SH-SY5Y (cell line): ENCODE results near the gene SHC4.

Source experiments
- GATA2 ChIP-seq: IDR thresholded peaks from 2 replicates; pipeline ENCODE4 v1.6.1; 2011; ENCODE audit warnings: mild to moderate bottlenecking, low read depth, low read length
- GATA3 ChIP-seq: IDR thresholded peaks from 2 replicates; pipeline ENCODE4 v1.6.1; 2011; ENCODE audit warnings: low read depth, mild to moderate bottlenecking, low read length, moderate library complexity

SHC4 gene, protein sequence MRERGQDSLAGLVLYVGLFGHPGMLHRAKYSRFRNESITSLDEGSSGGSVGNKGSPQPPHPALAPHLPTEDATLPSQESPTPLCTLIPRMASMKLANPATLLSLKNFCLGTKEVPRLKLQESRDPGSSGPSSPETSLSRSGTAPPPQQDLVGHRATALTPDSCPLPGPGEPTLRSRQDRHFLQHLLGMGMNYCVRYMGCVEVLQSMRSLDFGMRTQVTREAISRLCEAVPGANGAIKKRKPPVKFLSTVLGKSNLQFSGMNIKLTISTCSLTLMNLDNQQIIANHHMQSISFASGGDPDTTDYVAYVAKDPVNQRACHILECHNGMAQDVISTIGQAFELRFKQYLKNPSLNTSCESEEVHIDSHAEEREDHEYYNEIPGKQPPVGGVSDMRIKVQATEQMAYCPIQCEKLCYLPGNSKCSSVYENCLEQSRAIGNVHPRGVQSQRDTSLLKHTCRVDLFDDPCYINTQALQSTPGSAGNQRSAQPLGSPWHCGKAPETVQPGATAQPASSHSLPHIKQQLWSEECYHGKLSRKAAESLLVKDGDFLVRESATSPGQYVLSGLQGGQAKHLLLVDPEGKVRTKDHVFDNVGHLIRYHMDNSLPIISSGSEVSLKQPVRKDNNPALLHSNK

DNA sequence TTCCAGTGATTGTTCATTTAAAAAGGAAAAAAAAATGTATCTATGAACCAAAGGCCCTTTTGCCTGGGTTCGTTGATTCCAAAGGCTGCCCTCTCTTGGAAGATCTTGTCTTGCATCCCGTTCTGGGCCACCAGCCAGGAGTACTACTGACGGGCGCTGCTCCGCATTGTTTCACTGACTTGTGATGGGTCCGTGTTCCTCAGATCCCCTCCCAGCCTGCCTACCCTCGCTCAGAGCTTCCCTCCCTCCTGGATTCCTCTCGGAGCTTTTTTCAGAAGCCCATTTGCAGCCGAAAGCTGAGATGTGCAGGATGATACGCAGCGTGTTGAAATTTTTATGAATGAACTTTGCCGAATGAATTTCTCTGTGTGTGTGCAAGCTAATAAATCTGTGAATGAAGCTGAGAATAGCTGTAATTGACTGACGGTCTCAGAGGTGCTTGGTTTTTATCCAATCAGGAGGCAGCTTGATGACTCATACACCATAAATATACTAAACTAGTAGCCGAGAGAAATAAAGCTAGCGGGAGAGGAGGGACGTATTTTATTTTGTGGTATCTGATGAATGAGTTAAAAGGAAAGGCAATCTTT is at the start of gene SHC4:
Gene SHC4 (minus strand): TSS at position 396 of the 590 bp plus-strand sequence. CDS start 904 bp downstream, outside the sequence.
- no peak for TF ChIP-seq GATA2

DNA sequence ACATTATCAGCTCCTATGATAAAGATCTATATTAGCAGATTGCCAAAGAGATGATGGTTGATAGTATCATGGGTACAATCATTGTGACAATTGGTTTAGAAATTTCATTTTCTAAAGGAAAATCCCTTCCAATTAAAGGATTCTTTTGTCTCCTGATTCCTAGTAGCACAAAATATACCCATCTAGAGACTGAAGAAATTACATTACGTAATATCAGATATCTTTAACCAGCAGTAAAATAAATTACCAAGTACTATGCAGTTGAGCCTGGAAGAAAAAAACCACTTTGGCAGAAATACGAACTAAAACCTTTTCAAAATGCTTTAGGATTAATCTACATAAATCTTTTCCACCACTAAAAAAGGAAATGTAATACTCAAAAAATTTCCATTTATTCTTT is 35.6 kb upstream of the SHC4 start:
- no peak for TF ChIP-seq GATA3
- TF ChIP-seq GATA2, result no peak

DNA sequence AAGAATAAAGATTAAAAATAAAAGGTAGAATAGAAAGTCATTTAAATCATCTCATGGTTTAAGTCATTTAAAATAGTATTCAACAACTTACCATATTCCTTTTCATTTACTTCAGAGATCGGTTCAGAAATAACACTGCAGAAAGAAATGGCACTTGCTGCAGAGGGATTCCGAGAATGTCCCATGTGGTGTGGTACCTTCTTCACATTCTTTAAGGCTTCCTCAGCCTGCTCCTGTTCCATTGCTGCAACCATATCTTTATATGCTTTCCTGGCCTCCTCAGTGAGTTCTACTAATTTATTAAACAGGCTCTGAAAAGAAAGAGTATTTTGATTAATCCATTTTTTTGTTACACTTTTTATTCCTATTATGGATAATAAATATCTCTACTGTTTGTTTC is 32.6 kb upstream of the SHC4 start:
- no peak for TF ChIP-seq GATA2
- TF ChIP-seq GATA3, result no peak

DNA sequence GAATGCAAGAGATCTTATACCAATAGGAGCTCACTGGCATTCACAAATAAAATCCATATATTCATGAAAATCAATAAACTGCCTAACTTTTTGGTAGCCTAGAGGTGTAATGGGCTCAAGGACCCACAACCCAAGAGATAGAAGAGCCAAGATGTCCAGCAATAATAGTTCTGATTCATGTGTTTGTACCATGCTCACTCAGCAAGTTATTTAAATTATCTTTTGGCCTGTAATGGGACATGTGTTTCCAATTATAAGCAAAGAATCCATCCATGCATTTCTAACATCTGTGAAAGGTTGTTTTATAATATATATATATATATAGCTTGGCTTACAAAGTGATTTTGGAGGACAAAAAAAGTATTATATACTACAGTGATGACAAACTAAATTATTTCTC is 29.7 kb upstream of the SHC4 start:
- TF ChIP-seq GATA2, result no peak
- no peak for TF ChIP-seq GATA3

DNA sequence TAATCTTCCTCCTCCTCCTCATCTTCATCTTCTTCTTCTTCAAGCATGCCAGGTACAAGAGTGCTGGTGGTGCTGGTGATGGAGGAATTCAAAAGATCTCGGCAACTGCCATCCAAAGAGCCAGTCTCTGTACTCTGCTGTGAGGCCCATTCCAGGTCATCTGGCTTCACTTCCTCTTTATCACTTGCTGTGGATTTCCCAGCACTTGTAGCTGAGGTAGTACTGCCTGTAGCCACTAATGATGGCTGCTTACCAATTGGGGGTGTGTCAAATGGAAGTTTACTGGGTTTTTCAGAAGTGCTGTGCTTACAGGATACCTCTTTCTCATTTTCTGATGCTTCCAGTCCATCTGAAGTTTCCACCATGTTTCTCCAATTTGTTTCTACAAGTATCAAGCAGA is 28.8 kb upstream of the SHC4 start:
- no peak for TF ChIP-seq GATA2
- no peak for TF ChIP-seq GATA3

DNA sequence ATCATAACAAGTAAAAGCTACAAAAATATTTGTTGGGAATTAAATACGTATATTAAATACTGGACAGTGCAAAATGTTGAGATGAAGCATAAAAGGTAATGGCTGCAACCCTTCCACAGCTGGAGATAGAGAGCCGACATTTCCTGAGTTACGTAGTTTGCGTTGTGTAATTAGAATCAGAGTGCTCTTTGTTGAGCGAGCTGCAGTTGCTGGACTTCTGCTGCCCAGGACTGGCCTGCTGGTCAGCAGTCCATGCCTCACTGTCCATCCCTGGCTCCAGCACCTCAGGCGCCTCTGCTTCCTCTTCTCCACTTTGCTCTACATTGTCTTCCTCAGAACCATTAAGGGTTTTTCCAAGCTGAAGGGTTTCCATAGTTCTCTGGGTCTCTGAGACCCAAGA is 28.4 kb upstream of the SHC4 start:
- TF ChIP-seq GATA3 (no peak), GATA2 (no peak)

DNA sequence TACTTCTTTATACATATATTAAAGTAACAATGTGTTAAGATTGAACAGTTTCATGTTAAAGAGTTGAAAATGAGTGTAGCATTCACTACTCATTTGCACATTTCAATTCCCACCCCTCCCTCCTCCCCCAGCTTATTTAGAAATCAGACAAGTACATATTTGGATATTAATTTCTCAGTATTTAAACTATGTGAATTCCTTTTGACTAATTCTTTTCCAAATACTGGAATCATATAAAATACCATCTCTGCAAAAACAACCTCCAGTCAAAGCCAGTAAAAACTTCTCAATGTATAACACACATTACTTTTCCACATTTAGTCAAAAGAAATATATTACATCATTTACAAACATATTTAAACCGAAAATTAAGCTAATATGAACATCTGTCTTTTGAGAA is 25.5 kb upstream of the SHC4 start:
- TF ChIP-seq GATA3, result no peak
- no peak for TF ChIP-seq GATA2

DNA sequence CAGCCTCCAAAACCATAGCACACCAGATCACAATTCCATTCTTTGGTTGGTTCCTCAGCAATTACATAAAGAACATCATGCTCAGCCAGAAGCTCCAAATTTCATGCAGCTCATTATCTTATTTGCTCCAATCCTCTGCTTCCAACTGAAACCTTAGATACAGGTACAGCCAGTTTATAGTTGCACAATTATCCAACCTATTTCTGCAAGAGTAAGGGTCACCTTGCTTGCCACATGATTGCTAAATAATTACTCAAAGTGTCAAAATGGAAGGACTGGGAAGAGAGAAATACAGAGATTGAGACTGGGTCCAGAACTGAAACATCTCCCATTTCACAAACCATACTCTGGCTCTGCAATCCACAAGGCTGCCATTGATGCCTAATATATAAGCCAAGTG is 23.4 kb upstream of the SHC4 start:
- TF ChIP-seq GATA2 (no peak), GATA3 (no peak)

DNA sequence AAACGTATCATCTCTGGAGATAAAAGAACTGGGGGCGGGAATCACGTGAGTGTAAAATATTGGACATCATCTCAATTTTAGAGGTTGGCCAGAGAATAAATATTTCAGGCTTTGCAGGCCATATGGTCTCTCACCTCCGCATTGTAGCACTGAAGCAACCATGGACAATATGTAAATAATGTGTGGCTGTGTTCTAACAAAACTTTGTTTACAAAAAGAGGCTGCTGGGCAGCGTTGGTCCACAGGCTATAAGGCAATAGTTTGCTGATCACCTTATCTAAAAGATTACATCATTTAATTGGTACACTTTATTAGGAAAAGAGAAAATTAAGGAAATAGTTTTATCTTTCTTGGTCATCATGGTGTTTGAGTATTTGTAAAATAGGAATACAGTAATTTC is 22.5 kb upstream of the SHC4 start:
- no peak for TF ChIP-seq GATA2
- no peak for TF ChIP-seq GATA3

DNA sequence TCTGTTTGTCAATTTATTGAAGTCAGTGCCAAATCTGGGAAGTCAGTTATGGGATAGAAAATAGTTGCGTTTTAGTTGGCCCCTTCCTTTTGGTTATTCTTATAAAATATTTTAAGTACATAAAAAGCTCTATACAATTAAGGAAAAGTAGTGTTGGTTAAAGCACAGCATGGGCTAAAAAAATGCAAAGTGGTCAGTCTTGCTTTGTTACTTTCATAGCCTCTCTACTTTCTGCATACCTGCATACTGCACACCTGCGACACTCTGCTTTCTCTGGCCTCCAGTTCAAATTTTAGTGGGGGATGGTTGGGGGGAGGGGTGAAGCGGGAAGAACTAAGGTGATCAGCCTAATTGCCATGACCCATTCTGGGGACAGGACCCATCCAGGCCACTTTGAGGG is 21.8 kb upstream of the SHC4 start:
- TF ChIP-seq GATA2, result no peak
- no peak for TF ChIP-seq GATA3

DNA sequence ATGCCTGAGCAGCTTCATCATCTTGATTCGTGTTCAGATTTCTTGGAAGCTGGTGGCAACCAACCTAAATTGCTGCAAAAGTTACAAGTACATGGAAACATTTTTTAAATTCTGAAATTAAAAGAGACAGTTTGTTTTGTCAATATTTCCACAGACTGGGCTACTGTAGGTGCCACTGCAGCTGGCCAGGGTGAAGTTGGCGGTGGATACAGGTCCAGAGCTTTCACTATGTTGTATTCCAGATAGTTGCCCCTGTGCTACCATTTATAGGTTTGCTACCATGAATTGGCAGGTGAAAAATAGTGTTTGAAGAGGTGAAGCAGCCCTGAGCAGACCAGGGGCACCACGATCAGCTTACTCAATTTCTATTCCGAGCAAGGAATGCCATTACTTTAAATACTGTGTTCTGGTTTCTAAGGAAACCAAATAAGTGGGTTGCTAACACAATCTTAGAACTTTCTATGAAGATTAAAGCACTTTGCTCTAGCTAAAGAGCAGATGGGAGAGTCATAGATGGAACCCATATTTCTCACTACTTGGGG is 21.2 kb upstream of the SHC4 start:
- no peak for TF ChIP-seq GATA2
- no peak for TF ChIP-seq GATA3

DNA sequence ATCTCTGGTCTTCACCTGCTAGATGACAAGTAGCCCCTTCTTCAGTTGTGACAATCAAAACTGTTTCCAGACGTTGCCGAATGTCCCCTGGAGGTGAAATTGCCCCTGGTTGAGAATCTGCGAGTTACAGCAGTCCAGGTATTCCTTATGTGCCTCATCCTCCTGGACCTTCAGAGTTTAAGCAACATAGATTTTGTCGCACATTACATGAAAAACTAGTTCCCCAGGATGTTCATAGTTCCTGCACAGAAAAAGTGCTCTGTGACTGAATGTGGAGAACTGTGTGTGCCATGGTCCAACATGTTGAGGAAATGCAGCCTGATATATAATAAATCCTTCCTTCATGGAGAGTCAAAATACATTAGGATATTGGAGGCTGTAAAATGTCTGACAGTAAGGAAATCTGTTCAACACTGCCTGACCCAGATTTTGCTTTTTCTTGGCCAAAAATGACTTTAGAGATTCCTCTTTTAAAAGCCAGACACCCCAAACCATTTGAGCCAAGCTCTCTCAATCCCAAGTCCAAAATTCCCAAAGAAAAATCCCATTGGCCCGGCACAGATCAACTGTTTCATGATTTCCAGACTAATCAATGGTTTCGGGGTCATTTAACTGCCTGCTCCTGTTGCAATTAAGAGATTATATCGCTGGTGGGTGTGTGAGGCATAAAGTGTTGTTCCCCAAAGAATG is 20.4 kb upstream of the SHC4 start:
- no peak for TF ChIP-seq GATA2

DNA sequence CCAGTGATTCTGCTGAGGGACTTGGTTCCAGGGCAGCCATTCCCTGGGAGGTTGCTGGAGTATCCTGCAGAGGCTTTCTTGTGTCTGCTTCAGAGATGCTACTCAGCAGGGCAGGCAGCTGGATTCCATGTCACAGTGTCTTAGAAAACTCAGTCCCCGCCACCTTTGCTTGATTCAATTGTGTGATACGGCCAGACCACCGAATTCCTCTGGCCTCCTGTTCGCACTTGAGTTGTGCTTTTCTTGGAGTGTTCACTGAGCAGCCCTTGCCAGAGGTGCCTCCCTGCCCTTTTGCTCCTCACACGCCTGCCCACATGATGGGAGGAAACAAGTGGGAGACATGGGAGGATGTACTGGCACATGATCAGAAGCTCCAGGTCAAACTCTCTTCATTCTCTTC is 19.6 kb upstream of the SHC4 start:
- TF ChIP-seq GATA2, result no peak
- no peak for TF ChIP-seq GATA3

DNA sequence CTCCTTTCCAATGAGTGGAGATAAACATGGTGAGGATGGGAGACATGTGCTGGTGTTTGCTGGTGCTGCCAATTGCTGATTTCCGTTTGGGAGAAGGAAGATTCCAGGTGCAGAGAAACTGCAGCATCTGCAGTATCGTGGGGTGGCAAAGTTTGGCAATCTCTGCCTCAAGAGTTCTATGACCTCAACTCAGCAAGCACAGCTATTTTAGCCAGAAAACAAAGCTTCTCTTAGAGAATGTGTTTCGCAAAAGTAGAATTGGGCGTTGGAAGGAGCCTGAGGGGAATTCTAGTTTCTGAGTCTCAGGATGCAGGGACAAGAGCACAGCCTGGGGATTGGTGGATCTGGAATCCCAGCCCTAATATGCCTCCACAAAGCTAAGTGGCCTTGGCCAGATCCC is 18.2 kb upstream of the SHC4 start:
- TF ChIP-seq GATA2 (no peak), GATA3 (no peak)

DNA sequence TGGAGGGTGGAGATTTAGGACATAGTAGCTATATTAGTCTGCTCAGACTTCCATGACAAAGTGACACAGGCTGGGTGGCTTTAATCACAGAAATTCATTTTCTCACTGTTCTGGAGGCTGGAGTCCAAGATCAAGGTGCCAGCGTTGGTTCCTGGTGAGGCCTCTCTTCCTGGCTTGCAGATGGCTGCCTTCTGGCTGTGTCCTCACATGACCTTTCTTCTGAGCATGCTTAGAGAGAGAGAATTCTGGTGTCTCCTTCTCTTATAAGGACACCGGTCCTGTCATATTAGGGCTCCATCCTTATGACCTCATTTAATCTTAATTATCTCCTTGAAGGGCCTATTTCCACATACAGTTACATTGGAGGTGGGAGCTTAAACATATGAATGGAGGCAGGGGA is 14.9 kb upstream of the SHC4 start:
- TF ChIP-seq GATA3 (no peak), GATA2 (no peak)
